K562 (cell line): ENCODE data around the gene ZCCHC9. TPM values are rescaled to one million over a fixed set of nuclear protein-coding genes. Genes with fewer than 3 reads are reported as not detected.

Source experiments
- ATAC-seq: fragments of 200-7000 bp; cut with Tn5 transposase; 3 replicates; pipeline ENCODE4 v1.9.1; 2020; ENCODE audit warnings: moderate library complexity
- BruUV-seq: library from RNA; stranded (reverse); fragments of 400-500 nt; replicated peaks from 2 replicates; lab custom pipeline; 2021; lab: Mats Ljungman, UMichigan
- CTCF ChIA-PET: fragments of 300-600 bp; formaldehyde crosslinking; extraction: SDS; loops from one replicate; lab custom pipeline; 2021; ENCODE audit warnings: low intra/inter-chr PET ratio; lab: Yijun Ruan, JAX
- POLR2A ChIA-PET: fragments of 300-600, 350-650 bp; sonication (Branson Sonifier 250); formaldehyde crosslinking; extraction: SDS; loops from one replicate; lab custom pipeline; 2021; ENCODE audit warnings: antibody characterized with exemption, inconsistent platforms; lab: Yijun Ruan, JAX
- DNase-seq, 4 experiments: peaks; one replicate each; pipeline versions ENCODE4 v3.0.0 to v3.0.0-alpha.2; 2011 to 2018; ENCODE audit warnings: low spot score in 3 of 4, mixed read lengths in 3 of 4; ENCODE audit errors: extremely low read depth in 1 of 4
- FAIRE-seq: peaks from 2 replicates; lab custom pipeline; 2011; peaks lifted over from hg19 to GRCh38; lab: Jason Lieb, UNC
- H2AFZ ChIP-seq: 2 replicates; pipeline ENCODE4 v1.6.0; 2011; ENCODE audit warnings: low read depth, low read length, control low read depth, inconsistent platforms
- H3K27ac ChIP-seq: fragments of 200-600 bp; 3 replicates; pipeline ENCODE4 v1.8.0; 2011; ENCODE audit warnings: low read depth, mild to moderate bottlenecking, control low read depth, inconsistent platforms, low read length, moderate library complexity, mixed read lengths; ENCODE audit errors: extremely low read depth
- H3K27me3 ChIP-seq, 2 experiments: fragments of 300-600 bp in 1 of 2; 2 replicates in 1 of 2; 3 replicates in 1 of 2; pipeline versions ENCODE4 v1.6.0 to v1.8.0; 2011; ENCODE audit warnings: inconsistent platforms in 2 of 2, low read length in 2 of 2, mild to moderate bottlenecking in 1 of 2, mixed read lengths in 1 of 2, moderate library complexity in 1 of 2; ENCODE audit not compliant: control insufficient read depth in 2 of 2, insufficient read depth in 2 of 2
- H3K36me3 ChIP-seq: fragments of 300-600 bp; 3 replicates; pipeline ENCODE4 v1.8.0; 2011; ENCODE audit warnings: mild to moderate bottlenecking, low read length, inconsistent platforms; ENCODE audit not compliant: control insufficient read depth, insufficient read depth
- H3K4me1 ChIP-seq, 2 experiments: fragments of 200-600 bp in 1 of 2; replicated peaks in 1 of 2; 2 replicates in 1 of 2; 3 replicates in 1 of 2; pipeline versions ENCODE4 v1.5.1 to v1.8.0; 2011; ENCODE audit warnings: inconsistent platforms in 2 of 2, low read length in 2 of 2, mild to moderate bottlenecking in 1 of 2, mixed read lengths in 1 of 2, moderate library complexity in 1 of 2; ENCODE audit not compliant: control insufficient read depth in 2 of 2, insufficient read depth in 2 of 2
- H3K4me2 ChIP-seq: 2 replicates; pipeline ENCODE4 v1.6.1; 2011; ENCODE audit warnings: low read length, control low read depth, inconsistent platforms, mixed read lengths; ENCODE audit not compliant: insufficient read depth
- H3K4me3 ChIP-seq: fragments of 200-600 bp; sonication (generic), shearing (Covaris generic); 2 replicates; pipeline ENCODE4 v1.5.1; 2016; ENCODE audit warnings: control low read depth, inconsistent platforms
- H3K79me2 ChIP-seq: fragments of 200-600 bp; 3 replicates; pipeline ENCODE4 v1.8.0; 2011; ENCODE audit warnings: low read length, inconsistent platforms; ENCODE audit not compliant: control insufficient read depth, insufficient read depth
- H3K9ac ChIP-seq, 2 experiments: 2 replicates each; pipeline versions ENCODE4 v1.6.0 to v1.6.1; 2011; ENCODE audit warnings: low read depth in 2 of 2, low read length in 2 of 2, control low read depth in 1 of 2, inconsistent platforms in 1 of 2, mild to moderate bottlenecking in 1 of 2, mixed read lengths in 1 of 2; ENCODE audit not compliant: insufficient read depth in 1 of 2
- H3K9me1 ChIP-seq: one replicate; pipeline ENCODE4 v1.6.0; 2011; ENCODE audit warnings: inconsistent platforms, mild to moderate bottlenecking, low read length, moderate library complexity; ENCODE audit not compliant: control insufficient read depth, insufficient read depth
- H3K9me3 ChIP-seq: replicated peaks from 2 replicates; pipeline ENCODE4 v1.5.1; 2011; ENCODE audit warnings: low read depth, low read length, inconsistent platforms; ENCODE audit not compliant: control insufficient read depth, insufficient read depth
- H4K20me1 ChIP-seq: replicated peaks from 2 replicates; pipeline ENCODE4 v1.6.1; 2011; ENCODE audit warnings: low read length, inconsistent platforms, mixed read lengths; ENCODE audit not compliant: control insufficient read depth, insufficient read depth
- CBX2 ChIP-seq: fragments of 200-600 bp; sonication (generic); IDR thresholded peaks from one replicate; pipeline ENCODE4 v1.6.1; 2012; ENCODE audit warnings: mild to moderate bottlenecking, low read length, inconsistent platforms; ENCODE audit not compliant: insufficient read depth, poor library complexity, severe bottlenecking
- ETV5 ChIP-seq: sonication (generic); formaldehyde crosslinking; IDR thresholded peaks from 2 replicates; pipeline ENCODE4 v1.4.0; 2020; ENCODE audit warnings: low read depth, mild to moderate bottlenecking, missing genetic modification reagents
- NR3C1 ChIP-seq: sonication (generic); formaldehyde crosslinking; IDR thresholded peaks from 2 replicates; pipeline ENCODE4 v1.8.1; 2022; ENCODE audit warnings: missing genetic modification reagents
- SRSF7 ChIP-seq: fragments of 200-400 bp; formaldehyde crosslinking; optimal IDR thresholded peaks from 2 replicates; pipeline ENCODE3; 2017; ENCODE audit warnings: mild to moderate bottlenecking, low read depth, low read length
- TBL1XR1 ChIP-seq, 2 experiments: IDR thresholded peaks; 2 replicates each; pipeline ENCODE4 v1.6.1; 2012; ENCODE audit warnings: improper control_type of control experiment in 2 of 2, low read length in 2 of 2, mild to moderate bottlenecking in 1 of 2
- TGIF2 ChIP-seq: sonication (generic); formaldehyde crosslinking; IDR thresholded peaks from 2 replicates; pipeline ENCODE4 v1.8.1; 2022; ENCODE audit warnings: mild to moderate bottlenecking, missing genetic modification reagents, moderate library complexity
- XRCC5 ChIP-seq: fragments of 200-400 bp; formaldehyde crosslinking; IDR thresholded peaks from 2 replicates; pipeline ENCODE4 v1.6.1; 2017; ENCODE audit warnings: low read depth, mild to moderate bottlenecking, low read length
- WGBS: fragments of 100-300 bp; shearing (Covaris generic); methylation state at CpG from one replicate; pipeline ENCODE4 v1.1.6; 2016; ENCODE audit warnings: low coverage, mixed read lengths; ENCODE audit not compliant: insufficient coverage; ENCODE audit errors: missing lambda C conversion rate; 5-methylcytosine and 5-hydroxymethylcytosine counted together
- in situ Hi-C: fragments of 300-500 bp; cut with MboI; formaldehyde crosslinking; loops from 4 replicates; pipeline ENCODE4 v1.15.0; 2018; ENCODE audit warnings: inconsistent platforms, mixed read lengths
- intact Hi-C: fragments of 100-400 bp; cut with micrococcal nuclease; formaldehyde crosslinking; loops from 2 replicates; pipeline ENCODE4 v1.14.2; 2022
- polyA plus RNA-seq, 8 experiments: library from polyadenylated mRNA; depleted of rRNA in 4 of 8; stranded (reverse) in 5 of 8; unstranded in 3 of 8; fragments of >200 nt; fragmentation: Nextera tagmentation in 2 of 8; fragmentation: Illumina TruSeq in 1 of 8; extraction: Ambion mirVana in 2 of 8; extraction: Trizol in 1 of 8; gene quantifications; 2 replicates each; pipeline versions ENCODE4 v1.2.1 to v1.2.3, GENCODE V29; 2011 to 2014; ENCODE audit warnings: inconsistent platforms in 1 of 8, missing spikeins in 1 of 8
- total RNA-seq, 7 experiments: library from RNA; depleted of rRNA in 6 of 7; stranded (reverse); fragments of >200 nt in 6 of 7; fragmentation: Illumina TruSeq in 2 of 7; extraction: Trizol in 2 of 7; gene quantifications; 2 replicates each; pipeline versions ENCODE4 v1.2.1 to v1.2.3, GENCODE V29; 2011 to 2021; ENCODE audit warnings: low replicate concordance in 1 of 7
- TF ChIP-seq, protein P1 (sequence below), 2 experiments: fragments of 450-650 bp in 1 of 2; sonication (generic) in 1 of 2; formaldehyde crosslinking in 1 of 2; IDR thresholded peaks in 1 of 2; conservative IDR thresholded peaks in 1 of 2; 2 replicates each; pipeline versions ENCODE4 v1.6.1 to v1.8.1; 2016 to 2023; ENCODE audit warnings: mild to moderate bottlenecking in 2 of 2, moderate library complexity in 2 of 2, inconsistent platforms in 1 of 2, missing genetic modification reagents in 1 of 2
- TF ChIP-seq, protein P2 (sequence below): fragments of 450-650 bp; conservative IDR thresholded peaks from 2 replicates; pipeline ENCODE4 v1.6.1; 2016; ENCODE audit warnings: missing genetic modification characterization, low read depth, mild to moderate bottlenecking, control low read depth, missing compliant biosample characterization

The ZCCHC9 gene
- total and polyA plus RNA-seq, 9 of the 15 experiments (the other 6 are each of a cell fraction or from before 2014, with no cell fraction given): 40.3 to 95.3 (median 59.9) TPM

DNA sequence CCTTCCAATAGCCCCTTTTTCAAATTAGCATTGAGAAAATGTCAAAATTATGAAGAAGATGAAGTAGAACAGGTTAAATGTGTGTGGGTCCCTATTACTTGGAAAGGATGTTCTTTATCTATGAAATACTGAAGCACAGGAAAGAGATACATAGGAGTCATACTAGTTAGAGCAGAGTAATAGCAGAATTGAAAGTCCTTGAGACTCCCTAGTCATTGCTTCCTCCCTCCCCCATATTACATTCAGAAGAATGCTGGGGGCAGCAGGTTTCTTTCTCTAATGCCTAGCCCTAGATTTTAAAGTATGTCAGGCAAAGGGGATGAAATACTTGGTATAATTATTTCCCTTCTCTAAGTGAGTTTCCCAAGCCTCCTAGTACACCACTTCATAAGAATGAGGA, 4.4 kb downstream of the ZCCHC9 start:
- no peak for FAIRE-seq

DNA sequence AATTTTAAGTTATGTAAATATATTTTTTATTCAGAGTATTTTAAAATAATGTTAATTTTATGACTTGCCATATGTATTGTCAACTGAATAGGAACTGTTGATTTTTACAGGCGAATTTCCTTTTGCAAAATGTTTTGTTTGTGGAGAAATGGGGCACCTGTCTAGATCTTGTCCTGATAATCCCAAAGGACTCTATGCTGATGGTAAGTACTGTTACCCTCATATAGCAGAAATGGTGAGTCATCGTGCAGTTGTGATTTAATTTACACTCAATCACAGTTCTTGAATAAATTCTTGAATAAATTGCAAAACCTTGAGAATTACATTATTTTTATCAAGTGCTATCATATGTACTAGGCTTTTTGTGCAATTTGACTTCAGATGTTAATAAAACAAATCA, 7.4 kb downstream of the ZCCHC9 start:
- ATAC-seq: no peak
- peaks cover 3% of the 10 kb centered on the region for H3K9me1 ChIP-seq
- POLR2A ChIA-PET: interaction anchor here (2.0 kb wide), 1 partner anchor 10 kb away, joined by 8 read pairs; no protein-coding TSS in a partner anchor
- H3K27ac ChIP-seq: no peak overlapping the region
- no peaks in the 10 kb centered on the region for H3K27me3 ChIP-seq
- no TSS peak for BruUV-seq
- TF ChIP-seq XRCC5 (no peak), SRSF7 (no peak), TBL1XR1 (IDR thresholded peaks at IDR 0.05; ENCODE audit: low read length in 2 of 2) (no peak), CBX2 (no peak), ETV5 (CRISPR knock-in tag) (no peak)
- TF ChIP-seq, protein P1, sequence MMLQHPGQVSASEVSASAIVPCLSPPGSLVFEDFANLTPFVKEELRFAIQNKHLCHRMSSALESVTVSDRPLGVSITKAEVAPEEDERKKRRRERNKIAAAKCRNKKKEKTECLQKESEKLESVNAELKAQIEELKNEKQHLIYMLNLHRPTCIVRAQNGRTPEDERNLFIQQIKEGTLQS (IDR thresholded peaks at IDR 0.05): 0 out of 2 replicates have a peak, but pooled peaks have one; percentile 18
- TF ChIP-seq, protein P1 (CRISPR knock-in tag; conservative IDR thresholded peaks at IDR 0.05): no peak
- TF ChIP-seq, all 486 proteins: peak for 1
- H3K9me3 ChIP-seq: no peaks in the 10 kb centered on the region
- no peaks in the 10 kb centered on the region for H4K20me1 ChIP-seq
- FAIRE-seq (no peak), DNase-seq (no peak)
- H3K36me3 ChIP-seq: peaks cover 59% of the 10 kb centered on the region; the same call in 2 of the 3 replicates
- no peak overlapping the region for H2AFZ ChIP-seq
- 0 out of 3 replicates have a peak, but pooled peaks cover 4% of the 10 kb centered on the region for H3K79me2 ChIP-seq
- no peaks in the 10 kb centered on the region for H3K4me1 ChIP-seq
- H3K4me3 ChIP-seq: no peak overlapping the region
- intact Hi-C loops: no loop called here
- in situ Hi-C loops: no loop called here
- no peak overlapping the region for H3K4me2 ChIP-seq
- CTCF ChIA-PET: no interaction called here
- H3K9ac ChIP-seq: no peak overlapping the region
- WGBS: 63% methylated on average over 2 of the region's 2 CpGs

More for the DNA sequence above, 4.4 kb downstream of the ZCCHC9 start:
- no TSS peak for BruUV-seq
- intact Hi-C loops (no loop called here), in situ Hi-C loops (no loop called here)
- TF ChIP-seq NR3C1 (CRISPR knock-in tag): no peak
- TF ChIP-seq, protein P2, sequence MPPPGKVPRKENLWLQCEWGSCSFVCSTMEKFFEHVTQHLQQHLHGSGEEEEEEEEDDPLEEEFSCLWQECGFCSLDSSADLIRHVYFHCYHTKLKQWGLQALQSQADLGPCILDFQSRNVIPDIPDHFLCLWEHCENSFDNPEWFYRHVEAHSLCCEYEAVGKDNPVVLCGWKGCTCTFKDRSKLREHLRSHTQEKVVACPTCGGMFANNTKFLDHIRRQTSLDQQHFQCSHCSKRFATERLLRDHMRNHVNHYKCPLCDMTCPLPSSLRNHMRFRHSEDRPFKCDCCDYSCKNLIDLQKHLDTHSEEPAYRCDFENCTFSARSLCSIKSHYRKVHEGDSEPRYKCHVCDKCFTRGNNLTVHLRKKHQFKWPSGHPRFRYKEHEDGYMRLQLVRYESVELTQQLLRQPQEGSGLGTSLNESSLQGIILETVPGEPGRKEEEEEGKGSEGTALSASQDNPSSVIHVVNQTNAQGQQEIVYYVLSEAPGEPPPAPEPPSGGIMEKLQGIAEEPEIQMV (tag): no peak
- TF ChIP-seq TGIF2: no peak
- H3K9me1 ChIP-seq: peaks cover 3% of the 10 kb centered on the region
- no peak overlapping the region for H3K27ac ChIP-seq
- no peak overlapping the region for H3K4me3 ChIP-seq
- H4K20me1 ChIP-seq: no peaks in the 10 kb centered on the region
- peaks cover 31% of the 10 kb centered on the region for H3K79me2 ChIP-seq
- ChIA-PET POLR2A (no interaction called here), CTCF (no interaction called here)
- no peaks in the 10 kb centered on the region for H3K27me3 ChIP-seq
- H3K36me3 ChIP-seq: peaks cover 30% of the 10 kb centered on the region; the same call in 2 of the 3 replicates
- peaks cover 0 to 3% of the 10 kb centered on the region in 2 experiments; a peak in 2 of 5 replicates for H3K4me1 ChIP-seq
- H3K9me3 ChIP-seq: no peaks in the 10 kb centered on the region
- no peak overlapping the region for H2AFZ ChIP-seq
- H3K9ac ChIP-seq: no peak overlapping the region
- no peak for ATAC-seq
- DNase-seq: no peak
- no peak overlapping the region for H3K4me2 ChIP-seq
